ENCODE data around the gene C12orf43.

GRCh38 chr12:121001841-121002483 is 14.3 kb downstream of the C12orf43 start:
- no peak for TF ChIP-seq EZH2phosphoT487 (IDR thresholded peaks at IDR 0.05; ENCODE audit: borderline replicate concordance, low read length)
- TF ChIP-seq, protein P1, sequence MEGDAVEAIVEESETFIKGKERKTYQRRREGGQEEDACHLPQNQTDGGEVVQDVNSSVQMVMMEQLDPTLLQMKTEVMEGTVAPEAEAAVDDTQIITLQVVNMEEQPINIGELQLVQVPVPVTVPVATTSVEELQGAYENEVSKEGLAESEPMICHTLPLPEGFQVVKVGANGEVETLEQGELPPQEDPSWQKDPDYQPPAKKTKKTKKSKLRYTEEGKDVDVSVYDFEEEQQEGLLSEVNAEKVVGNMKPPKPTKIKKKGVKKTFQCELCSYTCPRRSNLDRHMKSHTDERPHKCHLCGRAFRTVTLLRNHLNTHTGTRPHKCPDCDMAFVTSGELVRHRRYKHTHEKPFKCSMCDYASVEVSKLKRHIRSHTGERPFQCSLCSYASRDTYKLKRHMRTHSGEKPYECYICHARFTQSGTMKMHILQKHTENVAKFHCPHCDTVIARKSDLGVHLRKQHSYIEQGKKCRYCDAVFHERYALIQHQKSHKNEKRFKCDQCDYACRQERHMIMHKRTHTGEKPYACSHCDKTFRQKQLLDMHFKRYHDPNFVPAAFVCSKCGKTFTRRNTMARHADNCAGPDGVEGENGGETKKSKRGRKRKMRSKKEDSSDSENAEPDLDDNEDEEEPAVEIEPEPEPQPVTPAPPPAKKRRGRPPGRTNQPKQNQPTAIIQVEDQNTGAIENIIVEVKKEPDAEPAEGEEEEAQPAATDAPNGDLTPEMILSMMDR (IDR thresholded peaks at IDR 0.05; ENCODE audit: low read depth, low read length, poor library complexity, severe bottlenecking): no peak

Data from DOHH2 (cell line).